ENCODE results near the gene BRSK1. TPM values are rescaled to one million over a fixed set of nuclear protein-coding genes. Genes with fewer than 3 reads are reported as not detected.

The BRSK1 gene
- total RNA-seq, 2 experiments from 2014 or later = 2.6 to 2.7 TPM

DNA sequence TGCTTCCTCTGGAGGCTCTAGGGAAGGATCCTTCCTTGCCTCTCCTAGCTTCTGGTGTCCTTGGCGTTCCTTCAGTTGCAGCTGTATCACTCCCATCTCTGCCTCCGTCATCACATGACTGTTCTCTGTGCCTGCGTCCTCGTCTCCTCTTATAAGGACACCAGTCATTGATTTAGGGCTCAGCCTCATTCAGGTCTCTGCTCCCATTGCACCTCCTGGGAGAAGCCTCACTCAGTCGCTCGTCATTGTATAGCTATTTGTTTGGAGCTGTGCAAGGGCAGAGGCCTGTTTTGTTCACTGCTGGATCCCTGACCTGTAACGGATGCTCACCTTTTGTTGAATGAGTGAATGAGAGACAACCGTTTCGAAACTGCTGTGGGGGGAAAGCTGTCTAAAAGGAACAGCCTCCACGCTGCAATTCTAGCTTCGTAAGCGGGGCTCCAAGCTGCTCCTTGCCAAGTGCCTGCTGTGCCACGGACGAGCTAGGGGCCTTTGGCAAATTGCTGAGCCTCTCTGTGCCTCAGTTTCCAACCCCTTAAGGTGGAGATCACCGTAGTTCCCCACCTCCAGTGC, 17.2 kb downstream of the BRSK1 start:
- Mint-ChIP-seq H3K4me3 (no peak overlapping the region), H3K27me3 (no peaks in the 10 kb centered on the region), H3K4me1 (ENCODE audit: low read depth) (peaks cover 14% of the 10 kb centered on the region), H3K9me3 (no peaks in the 10 kb centered on the region), H3K36me3 (ENCODE audit: low read depth) (no peaks in the 10 kb centered on the region), H3K27ac (no peak overlapping the region)
- intact Hi-C loops (cut with DNase I, micrococcal nuclease) = loop anchor here (1.0 to 10.0 kb wide), 6 partner anchors 83 to 204 kb away; partner anchors contain the start of gene TMEM238 (in 1 of the 2)
- DNase-seq = no peak
- no peak for ATAC-seq (ENCODE audit: poor library complexity)
- ChIA-PET POLR2A (interaction anchor here (1.2 to 1.9 kb wide), 2 partner anchors 21 to 38 kb away, joined by 5 to 7 read pairs; partner anchors contain the start of genes HSPBP1 and KMT5C), CTCF (interaction anchor here (0.6 to 3.0 kb wide), 11 partner anchors 9 to 1964 kb away, joined by 3 to 31 read pairs (median 8); partner anchors contain the start of genes HSPBP1, KMT5C, PPP6R1 and TMEM238)
- Histone ChIP-seq H3K4me3 (ENCODE audit: low read length) (no peak overlapping the region), H3K27me3 (ENCODE audit: control insufficient read depth in 1 of 2, insufficient read depth in 2 of 2, low read length in 2 of 2) (no peaks in the 10 kb centered on the region), H3K9me3 (ENCODE audit: control insufficient read depth in 1 of 2, insufficient read depth in 1 of 2, low read length in 2 of 2) (no peaks in the 10 kb centered on the region), H3K4me1 (ENCODE audit: insufficient read depth, low read length) (peaks cover 20% of the 10 kb centered on the region), H3K36me3 (ENCODE audit: insufficient read depth, low read length) (no peaks in the 10 kb centered on the region), H3K27ac (ENCODE audit: low read depth in 1 of 2, low read length in 2 of 2) (no peak overlapping the region)
- TF ChIP-seq, protein P1, sequence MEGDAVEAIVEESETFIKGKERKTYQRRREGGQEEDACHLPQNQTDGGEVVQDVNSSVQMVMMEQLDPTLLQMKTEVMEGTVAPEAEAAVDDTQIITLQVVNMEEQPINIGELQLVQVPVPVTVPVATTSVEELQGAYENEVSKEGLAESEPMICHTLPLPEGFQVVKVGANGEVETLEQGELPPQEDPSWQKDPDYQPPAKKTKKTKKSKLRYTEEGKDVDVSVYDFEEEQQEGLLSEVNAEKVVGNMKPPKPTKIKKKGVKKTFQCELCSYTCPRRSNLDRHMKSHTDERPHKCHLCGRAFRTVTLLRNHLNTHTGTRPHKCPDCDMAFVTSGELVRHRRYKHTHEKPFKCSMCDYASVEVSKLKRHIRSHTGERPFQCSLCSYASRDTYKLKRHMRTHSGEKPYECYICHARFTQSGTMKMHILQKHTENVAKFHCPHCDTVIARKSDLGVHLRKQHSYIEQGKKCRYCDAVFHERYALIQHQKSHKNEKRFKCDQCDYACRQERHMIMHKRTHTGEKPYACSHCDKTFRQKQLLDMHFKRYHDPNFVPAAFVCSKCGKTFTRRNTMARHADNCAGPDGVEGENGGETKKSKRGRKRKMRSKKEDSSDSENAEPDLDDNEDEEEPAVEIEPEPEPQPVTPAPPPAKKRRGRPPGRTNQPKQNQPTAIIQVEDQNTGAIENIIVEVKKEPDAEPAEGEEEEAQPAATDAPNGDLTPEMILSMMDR (IDR thresholded peaks at IDR 0.05) = no peak

DNA sequence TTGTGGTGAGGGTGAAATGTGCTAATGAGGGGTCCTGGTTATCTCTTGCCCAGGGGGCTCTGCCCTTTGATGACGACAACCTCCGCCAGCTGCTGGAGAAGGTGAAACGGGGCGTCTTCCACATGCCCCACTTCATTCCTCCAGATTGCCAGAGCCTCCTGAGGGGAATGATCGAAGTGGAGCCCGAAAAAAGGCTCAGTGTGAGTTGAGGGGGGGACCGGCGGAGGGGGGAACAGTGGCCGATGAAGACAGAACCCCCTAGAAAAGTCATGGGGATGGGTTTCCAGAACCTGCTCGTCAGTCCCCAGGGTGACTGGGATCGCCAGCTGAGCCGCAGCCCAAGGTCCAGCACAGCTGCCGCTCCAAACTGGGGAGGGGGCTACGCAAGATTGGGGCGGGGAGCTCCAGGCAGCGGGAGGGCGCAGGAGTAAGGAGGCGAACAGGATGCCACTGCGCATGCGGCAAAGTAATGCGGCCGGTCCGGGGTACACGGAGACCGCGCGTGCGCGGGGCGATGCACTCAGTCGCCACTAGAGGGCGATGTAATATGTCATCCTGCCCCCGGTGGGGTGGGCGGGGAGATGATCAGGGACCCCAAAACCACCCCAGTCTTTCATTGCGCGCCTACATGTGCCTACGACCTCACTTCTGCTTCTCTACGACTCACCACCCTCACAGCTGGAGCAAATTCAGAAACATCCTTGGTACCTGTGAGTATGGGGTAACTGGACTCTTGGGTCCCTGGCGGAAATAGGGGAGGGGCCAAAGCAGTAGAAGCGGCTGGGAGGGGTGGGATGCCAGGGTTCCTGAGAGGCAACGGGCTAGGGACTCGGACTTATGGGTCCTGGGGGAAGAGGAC, 17.9 kb downstream of the BRSK1 start:
- H3K27ac ChIP-seq (ENCODE audit: low read depth in 1 of 2, low read length in 2 of 2) = no peak overlapping the region
- ChIA-PET POLR2A (interaction anchor here (0.6 to 1.9 kb wide), 4 partner anchors 21 to 142 kb away, joined by 3 to 7 read pairs (median 4); partner anchors contain the start of genes HSPBP1 and KMT5C), CTCF (interaction anchor here (0.6 to 3.0 kb wide), 14 partner anchors 10 to 1965 kb away, joined by 3 to 31 read pairs (median 5); partner anchors contain the start of genes HSPBP1, KMT5C, PPP6R1 and TMEM238)
- H3K36me3 Mint-ChIP-seq (ENCODE audit: low read depth) = no peaks in the 10 kb centered on the region
- peaks cover 21% of the 10 kb centered on the region for H3K4me1 ChIP-seq (ENCODE audit: insufficient read depth, low read length)
- H3K4me3 Mint-ChIP-seq = peak overlapping the region; percentile 88
- H3K27ac Mint-ChIP-seq = peak overlapping the region; percentile 61
- intact Hi-C loops (cut with DNase I, micrococcal nuclease) = loop anchor here (1.0 to 10.0 kb wide), 9 partner anchors 36 to 203 kb away; partner anchors contain the start of gene TMEM238 (in 1 of the 2)
- ATAC-seq (ENCODE audit: poor library complexity) (peak; percentile 89), DNase-seq (peak; percentile 87 to 98 (median 94))
- H3K4me3 ChIP-seq (ENCODE audit: low read length) = peak overlapping the region; percentile 37
- H3K9me3 ChIP-seq (ENCODE audit: control insufficient read depth in 1 of 2, insufficient read depth in 1 of 2, low read length in 2 of 2) = no peaks in the 10 kb centered on the region
- no peaks in the 10 kb centered on the region for H3K36me3 ChIP-seq (ENCODE audit: insufficient read depth, low read length)
- peaks cover 14% of the 10 kb centered on the region for H3K4me1 Mint-ChIP-seq (ENCODE audit: low read depth)
- H3K27me3 Mint-ChIP-seq = no peaks in the 10 kb centered on the region
- TF ChIP-seq, protein P1 (IDR thresholded peaks at IDR 0.05) = peak; percentile 95
- H3K9me3 Mint-ChIP-seq = no peaks in the 10 kb centered on the region
- no peaks in the 10 kb centered on the region for H3K27me3 ChIP-seq (ENCODE audit: control insufficient read depth in 1 of 2, insufficient read depth in 2 of 2, low read length in 2 of 2)

DNA sequence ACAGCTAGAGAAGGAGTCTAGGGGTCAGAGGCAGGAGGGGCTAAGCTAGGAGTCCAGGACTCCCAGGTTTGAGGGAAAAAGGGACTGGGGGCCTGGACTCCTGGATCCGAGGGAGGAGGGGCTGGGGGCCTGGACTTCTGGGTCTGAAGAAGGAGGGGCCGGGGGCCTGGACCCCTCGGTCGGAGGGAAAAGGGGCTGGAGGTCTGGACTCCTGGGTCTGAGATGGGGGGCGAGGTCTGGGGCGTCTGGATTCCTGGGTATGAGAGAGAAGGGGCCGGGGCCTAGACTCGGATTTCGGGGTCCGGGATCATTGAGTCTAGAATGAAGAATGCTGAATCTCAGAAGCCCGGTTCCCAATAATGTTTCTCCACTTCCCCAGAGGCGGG, 18.5 kb downstream of the BRSK1 start:
- CTCF ChIA-PET = interaction anchor here (0.6 to 3.0 kb wide), 10 partner anchors 19 to 202 kb away, joined by 3 to 31 read pairs (median 5); partner anchors contain the start of genes HSPBP1, KMT5C, PPP6R1 and TMEM238
- H3K27ac ChIP-seq (ENCODE audit: low read depth in 1 of 2, low read length in 2 of 2) = no peak overlapping the region
- POLR2A ChIA-PET = interaction anchor here (1.2 to 1.9 kb wide), 2 partner anchors 37 to 81 kb away, joined by 3 to 7 read pairs; partner anchors contain the start of gene KMT5C
- no peaks in the 10 kb centered on the region for H3K27me3 ChIP-seq (ENCODE audit: control insufficient read depth in 1 of 2, insufficient read depth in 2 of 2, low read length in 2 of 2)
- no peaks in the 10 kb centered on the region for H3K9me3 Mint-ChIP-seq
- H3K27me3 Mint-ChIP-seq = no peaks in the 10 kb centered on the region
- H3K4me1 Mint-ChIP-seq (ENCODE audit: low read depth) = peaks cover 14% of the 10 kb centered on the region
- DNase-seq (no peak), ATAC-seq (ENCODE audit: poor library complexity) (no peak)
- H3K27ac Mint-ChIP-seq = peak overlapping the region; percentile 61
- peak overlapping the region; percentile 37 for H3K4me3 ChIP-seq (ENCODE audit: low read length)
- intact Hi-C loops (cut with DNase I, micrococcal nuclease) = loop anchor here (1.0 to 10.0 kb wide), 6 partner anchors 35 to 202 kb away; no protein-coding TSS in a partner anchor
- H3K9me3 ChIP-seq (ENCODE audit: control insufficient read depth in 1 of 2, insufficient read depth in 1 of 2, low read length in 2 of 2) = no peaks in the 10 kb centered on the region
- TF ChIP-seq, protein P1 (IDR thresholded peaks at IDR 0.05) = no peak
- peak overlapping the region; percentile 88 for H3K4me3 Mint-ChIP-seq
- peaks cover 21% of the 10 kb centered on the region for H3K4me1 ChIP-seq (ENCODE audit: insufficient read depth, low read length)
- no peaks in the 10 kb centered on the region for H3K36me3 Mint-ChIP-seq (ENCODE audit: low read depth)
- H3K36me3 ChIP-seq (ENCODE audit: insufficient read depth, low read length) = no peaks in the 10 kb centered on the region
